HG03095 (cell line): ENCODE measurements around the gene PBX4.

Experiments used
- ATAC-seq: cut with Tn5 transposase; IDR thresholded peaks from one replicate; pipeline ENCODE4 v1.9.1; 2021; ENCODE audit warnings: moderate library complexity; ENCODE audit not compliant: unreplicated experiment

The PBX4 gene

GRCh38 chr19:19649580-19649995 is 31.1 kb upstream of the PBX4 start:
- ATAC-seq = no peak

GRCh38 chr19:19649155-19649554 is 30.7 kb upstream of the PBX4 start:
- ATAC-seq = no peak

DNA sequence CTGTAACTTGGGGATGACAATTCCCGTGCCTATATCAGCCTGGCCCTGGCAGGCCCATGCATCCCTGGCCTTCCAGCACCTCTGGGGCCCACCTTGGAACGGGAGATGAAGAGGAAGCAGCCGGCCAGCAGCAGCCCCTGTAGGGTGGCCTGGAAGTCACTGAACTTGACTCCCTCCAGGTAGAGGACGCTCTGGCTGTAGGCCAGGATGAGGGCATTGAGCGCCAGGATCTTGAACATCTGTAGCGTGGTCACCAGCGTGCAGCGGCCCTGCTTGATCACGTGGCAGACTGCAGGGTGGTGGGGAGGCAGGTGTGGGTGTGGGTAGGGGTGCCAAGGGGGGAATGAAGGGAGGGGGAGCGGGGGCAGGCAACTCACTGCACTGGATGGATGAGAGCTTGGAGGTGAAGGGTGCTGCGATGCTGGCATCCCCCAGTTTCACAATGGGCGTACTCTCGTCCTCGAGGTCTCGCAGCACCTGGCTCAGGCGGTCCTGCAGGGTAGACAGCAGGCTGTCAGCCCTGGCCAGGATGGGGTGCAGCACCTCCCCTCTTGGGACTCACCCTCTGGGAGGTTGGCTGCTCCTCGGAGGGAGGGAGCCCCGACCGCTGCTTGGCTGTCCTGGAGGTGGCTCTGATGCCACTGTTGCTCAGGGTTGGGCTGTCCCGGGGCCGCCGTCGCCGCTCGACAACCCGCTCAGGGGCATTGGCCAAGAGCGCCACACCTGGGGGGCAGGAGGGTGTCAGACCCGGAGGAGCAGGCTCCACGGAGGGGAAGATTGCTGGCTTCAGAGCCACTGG is 28.7 kb upstream of the PBX4 start:
- no peak for ATAC-seq

GRCh38 chr19:19645233-19645870 is 26.9 kb upstream of the PBX4 start:
- ATAC-seq = no peak

DNA sequence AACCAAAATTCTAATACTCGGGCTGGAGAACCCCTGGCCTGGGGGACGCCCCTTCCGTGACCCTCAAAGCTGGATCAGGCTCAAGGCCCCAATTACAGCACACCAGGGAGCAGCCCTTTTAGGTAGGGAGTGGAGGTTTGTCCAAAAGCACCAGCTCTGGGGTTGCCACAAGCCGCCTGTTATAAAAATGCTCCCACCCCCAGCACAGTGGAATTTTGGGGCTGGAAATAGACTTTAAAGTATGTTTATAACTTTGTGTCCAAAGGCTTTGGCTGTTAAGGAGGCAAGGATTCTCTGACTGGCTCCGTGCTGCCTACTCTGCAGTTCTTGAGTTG is 25.5 kb upstream of the PBX4 start:
- ATAC-seq = no peak

GRCh38 chr19:19643158-19644053 is 24.9 kb upstream of the PBX4 start, which contains the start of gene GMIP:
TSS of gene GMIP (minus strand) at chr19:19643657. CDS start at chr19:19643529, 128 bp downstream.
- peak; percentile 70 for ATAC-seq

GRCh38 chr19:19642506-19643157 is 24.1 kb upstream of the PBX4 start:
- ATAC-seq = no peak

- ATAC-seq = no peak
Measured at GRCh38 chr19:19637523-19638251, 19.2 kb upstream of the PBX4 start.

DNA sequence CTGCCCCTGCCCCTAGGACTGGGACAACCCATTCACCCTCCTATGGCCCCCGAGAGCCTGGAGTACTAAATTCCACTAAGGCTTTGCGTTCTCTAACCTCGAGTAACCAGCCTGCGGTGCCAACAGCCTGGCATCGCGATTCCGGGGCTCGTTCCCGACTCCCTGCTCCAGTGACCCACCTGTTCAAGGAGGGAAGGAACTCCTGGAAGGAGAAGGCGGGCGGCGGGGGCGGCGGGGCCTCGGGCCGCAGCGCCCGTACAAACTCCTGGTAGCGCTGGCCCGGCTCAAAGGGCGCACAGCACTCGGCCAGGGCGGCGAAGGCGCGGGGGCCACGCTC is 18.7 kb upstream of the PBX4 start:
- ATAC-seq = no peak

- no peak for ATAC-seq
Measured at GRCh38 chr19:19636573-19637185, 18.2 kb upstream of the PBX4 start.

- ATAC-seq = no peak
Measured at GRCh38 chr19:19635313-19635702, 16.8 kb upstream of the PBX4 start.

DNA sequence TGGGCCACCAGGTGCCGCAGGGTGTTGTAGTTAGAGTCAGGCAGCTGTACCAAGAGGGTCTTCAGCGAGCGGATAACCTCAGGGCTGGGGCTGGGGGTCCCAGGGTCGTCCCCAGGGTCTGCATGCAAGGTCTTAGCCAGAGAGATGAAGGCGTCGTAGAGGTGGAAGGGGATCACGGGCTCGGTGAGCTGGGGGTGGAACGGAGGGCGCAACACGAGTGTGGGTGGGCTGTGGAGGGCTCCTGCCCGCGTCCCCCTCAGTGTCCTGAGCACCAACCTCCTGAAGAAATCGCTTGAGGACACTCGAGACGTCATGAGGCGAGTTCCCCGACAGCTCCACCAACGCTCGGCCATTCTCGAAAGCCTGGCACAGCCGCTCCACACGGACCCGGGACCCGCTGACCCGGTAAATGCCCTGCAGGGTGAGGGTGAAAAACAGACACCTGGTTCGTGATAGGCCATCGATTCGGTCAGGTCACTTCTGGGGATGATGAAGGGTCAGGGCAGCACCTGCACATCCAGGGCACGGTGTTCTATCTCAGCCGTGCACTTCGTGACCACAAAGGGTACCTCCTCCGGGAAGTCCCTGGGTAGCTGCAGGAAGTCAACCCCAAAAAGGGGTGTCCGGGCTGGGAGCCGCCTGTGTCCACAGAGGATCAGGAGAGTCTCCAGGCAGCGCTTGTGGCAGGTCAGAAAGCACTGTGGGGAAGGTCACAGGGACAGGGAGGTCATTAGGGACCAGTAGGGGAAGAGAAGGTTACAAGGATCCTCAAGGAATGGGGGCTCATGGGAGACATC is 16.2 kb upstream of the PBX4 start:
- ATAC-seq = no peak

DNA sequence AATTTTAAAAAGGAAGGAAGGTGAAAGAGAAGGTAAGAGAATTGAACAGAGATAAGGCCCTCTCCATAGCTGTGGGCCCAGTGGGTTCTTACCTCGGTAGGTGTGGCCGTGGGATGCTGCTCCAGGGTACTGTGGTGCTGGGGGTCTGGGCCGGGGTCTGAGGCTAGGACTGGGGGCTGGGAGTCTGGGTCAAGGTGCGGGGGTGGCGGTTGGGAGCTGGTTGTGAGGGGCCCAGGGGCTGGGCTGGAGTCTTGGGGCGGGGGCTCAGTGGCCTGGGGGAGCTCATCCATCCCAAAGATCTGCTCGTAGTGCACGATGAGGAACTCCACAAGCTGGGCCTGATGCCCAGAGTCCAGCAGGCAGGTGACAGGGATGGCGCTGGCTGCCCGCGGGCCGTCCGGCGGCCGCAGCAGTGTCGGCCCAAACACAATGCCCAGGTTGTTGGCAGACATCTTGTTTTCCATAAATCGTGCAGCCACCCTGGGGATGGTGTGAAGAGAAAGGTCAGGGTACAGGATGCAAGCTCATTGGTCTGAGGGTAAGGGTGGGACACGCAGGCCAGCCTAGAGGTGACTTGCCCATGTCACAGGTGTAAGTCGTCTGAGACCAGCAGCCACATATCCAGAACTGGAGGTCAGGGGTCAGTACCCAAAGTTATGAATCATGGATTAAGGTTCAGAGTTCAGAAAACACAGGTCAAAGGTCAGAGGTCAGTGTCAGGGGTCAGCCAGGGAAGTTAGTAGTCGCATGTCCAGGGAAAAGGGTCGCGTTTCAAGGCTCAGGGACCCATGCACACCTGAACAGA is 15.4 kb upstream of the PBX4 start:
- no peak for ATAC-seq

DNA sequence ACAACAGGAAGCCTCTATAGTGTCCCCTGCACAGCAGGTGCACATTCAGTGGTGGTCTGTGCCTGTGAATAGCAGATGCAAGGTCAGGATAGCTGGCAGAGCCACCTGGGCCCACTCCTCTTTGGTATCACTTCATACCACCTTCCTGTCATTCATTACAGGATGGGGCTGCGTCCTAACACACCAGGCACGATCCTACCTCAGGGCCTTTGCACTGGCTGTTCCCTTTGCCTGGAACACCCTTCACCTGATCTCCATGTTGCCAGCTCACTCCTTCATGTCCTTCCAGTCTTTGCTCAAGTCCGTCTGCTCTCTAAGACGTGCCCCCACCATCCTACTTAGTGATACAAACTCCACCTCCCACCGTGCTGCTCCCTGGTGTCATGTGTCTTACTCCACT is 14.2 kb upstream of the PBX4 start:
- ATAC-seq = no peak

DNA sequence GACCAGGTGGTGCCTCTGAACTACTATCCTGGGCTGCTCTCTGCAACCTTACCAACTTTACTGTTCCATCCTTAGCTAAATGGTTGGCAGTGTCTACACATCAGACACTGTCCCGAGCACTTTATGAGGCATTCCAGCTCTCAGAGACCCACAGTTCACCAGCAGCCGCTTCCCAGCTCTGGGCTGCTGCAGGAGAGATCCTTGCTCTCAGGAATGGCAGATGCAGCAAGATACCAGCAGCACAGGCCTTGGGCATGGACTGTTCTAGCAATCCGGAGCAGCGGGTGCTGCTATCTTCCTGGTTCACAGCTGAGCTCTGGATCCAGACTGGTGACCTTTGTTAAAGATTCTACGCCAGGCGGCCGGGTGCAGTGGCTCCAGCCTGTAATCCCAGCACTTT is 12.9 kb upstream of the PBX4 start:
- ATAC-seq = no peak

GRCh38 chr19:19630426-19630825 is 11.9 kb upstream of the PBX4 start:
- no peak for ATAC-seq

GRCh38 chr19:19630062-19630414 is 11.6 kb upstream of the PBX4 start:
- ATAC-seq = no peak

GRCh38 chr19:19628501-19629134 is 10.1 kb upstream of the PBX4 start:
- no peak for ATAC-seq
